Measurements from ENCODE around the gene ZFAND2A.
"Not testable (repeated sequence)": the region's sequence is repeated elsewhere in the genome, so short reads cannot be mapped to it uniquely, and the experiment has no call there.

Gene ZFAND2A

DNA sequence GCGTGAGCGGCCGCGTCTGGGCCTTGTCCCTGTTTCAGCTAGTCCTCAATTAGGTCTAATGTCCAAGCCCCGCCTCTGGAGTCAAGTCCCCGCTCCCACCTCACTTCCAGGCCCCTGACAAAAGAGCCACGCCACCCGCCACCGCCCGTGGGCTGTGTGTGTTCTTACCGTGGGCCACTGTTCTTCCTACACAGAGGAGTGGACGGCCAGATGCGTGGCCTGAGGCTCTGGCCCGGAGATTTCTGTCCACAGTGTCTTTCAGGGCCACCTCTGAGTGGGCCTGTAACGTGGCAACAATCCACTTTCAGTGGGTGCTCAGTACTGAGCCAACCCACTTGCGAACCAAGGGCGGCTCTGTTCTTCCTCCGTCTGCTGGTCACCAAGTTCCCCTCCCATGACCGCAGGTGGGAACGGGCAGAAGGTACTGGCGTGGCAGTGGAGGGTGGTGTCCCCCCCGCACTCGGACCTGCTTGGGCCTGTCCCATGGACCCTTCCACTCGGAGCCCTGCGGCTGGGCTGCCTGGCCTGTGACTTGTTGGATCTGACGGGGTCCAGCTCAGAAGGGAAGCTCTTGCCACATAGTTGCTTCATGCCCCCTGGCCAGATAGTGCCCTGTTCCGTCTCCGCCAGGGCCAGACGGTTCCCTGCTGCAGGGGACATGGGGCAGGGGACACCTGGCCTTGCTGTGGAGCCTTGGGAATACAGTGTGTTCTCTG, 15.0 kb upstream of the ZFAND2A start:
- DNase-seq, result no peak

- no peak for DNase-seq
Measured at GRCh38 chr7:1174002-1174401, 14.0 kb upstream of the ZFAND2A start.

- no peak for DNase-seq
Measured at GRCh38 chr7:1172666-1173523, 12.9 kb upstream of the ZFAND2A start.

DNA sequence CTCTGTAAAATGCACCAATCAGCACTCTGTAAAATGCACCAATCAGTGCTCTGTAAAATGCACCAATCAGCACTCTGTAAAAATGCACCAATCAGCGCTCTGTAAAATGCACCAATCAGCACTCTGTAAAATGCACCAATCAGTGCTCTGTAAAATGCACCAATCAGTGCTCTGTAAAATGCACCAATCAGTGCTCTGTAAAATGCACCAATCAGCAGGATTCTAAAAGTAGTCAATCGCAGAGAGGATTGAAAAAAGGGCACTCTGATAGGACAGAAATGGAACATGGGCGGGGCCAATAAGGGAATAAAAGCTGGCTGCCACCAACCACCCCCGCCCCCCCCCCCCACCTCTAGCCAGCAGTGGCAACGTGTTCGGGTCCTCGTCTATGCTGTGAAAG, 11.5 kb upstream of the ZFAND2A start:
- not testable (repeated sequence) for DNase-seq

- DNase-seq, result no peak
Measured at GRCh38 chr7:1170741-1171501, 10.9 kb upstream of the ZFAND2A start.

- peak; percentile 81 for DNase-seq
Measured at GRCh38 chr7:1169409-1170368, 9.7 kb upstream of the ZFAND2A start.

DNA sequence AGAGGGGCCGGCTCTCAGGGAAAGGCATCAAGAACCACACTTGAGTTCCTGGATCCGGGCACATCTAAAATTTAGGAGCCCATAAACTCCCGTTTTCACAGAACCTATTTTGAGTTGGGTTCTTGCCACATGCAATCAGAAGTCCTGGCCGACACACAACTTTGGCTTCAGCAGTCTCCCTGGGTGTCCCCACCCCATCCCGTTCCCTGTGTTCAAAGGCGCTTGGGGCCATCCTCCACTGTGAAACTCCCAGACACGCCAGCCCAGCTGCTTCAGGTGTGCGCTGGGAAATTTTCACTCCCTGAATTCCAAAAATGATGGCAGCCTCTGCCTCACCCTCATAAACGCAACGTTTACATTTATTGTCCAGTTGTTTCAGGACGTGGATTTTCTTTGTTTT, 8.4 kb upstream of the ZFAND2A start:
- DNase-seq, result no peak

DNA sequence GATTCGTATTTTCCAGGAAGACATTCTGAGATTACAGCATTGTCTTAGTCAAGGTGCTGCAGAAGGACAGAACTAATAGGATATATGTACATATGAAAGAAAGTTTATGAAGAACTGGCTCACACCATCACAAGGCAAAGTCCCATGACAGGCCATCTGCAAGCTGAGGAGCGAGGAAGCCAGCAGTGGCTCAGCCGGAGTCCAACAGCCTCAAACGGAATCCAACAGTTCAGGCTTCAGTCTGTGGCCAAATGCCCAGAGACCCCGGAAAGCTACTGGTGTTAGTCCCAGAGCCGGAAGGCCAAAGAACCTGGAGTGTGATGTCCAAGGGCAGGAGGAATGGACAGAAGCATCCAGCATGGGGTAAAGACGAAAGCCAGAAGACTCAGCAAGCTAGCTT, 4.4 kb upstream of the ZFAND2A start:
- DNase-seq, result no peak

GRCh38 chr7:1163121-1163520, 3.1 kb upstream of the ZFAND2A start:
- no peak for DNase-seq

DNA sequence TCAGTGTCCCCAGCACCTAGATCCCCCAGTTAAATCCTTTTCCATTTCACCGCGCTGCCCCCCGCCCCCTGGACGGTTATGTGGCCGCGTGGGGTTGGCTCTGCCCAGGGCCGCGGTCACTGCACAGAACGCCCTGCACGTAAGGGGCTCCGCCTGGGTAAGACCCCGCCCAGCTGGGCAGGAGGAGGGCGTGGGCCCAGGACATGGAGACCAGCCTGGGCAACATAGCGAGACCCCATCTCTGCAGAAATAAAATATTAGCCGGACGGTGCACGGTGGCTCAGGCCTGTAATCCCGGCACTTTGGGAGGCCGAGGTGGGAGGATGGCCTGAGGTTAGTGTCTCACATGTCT, 650 bp upstream of the ZFAND2A start:
- DNase-seq, result no peak

GRCh38 chr7:1159231-1159630, 765 bp downstream of the ZFAND2A start:
- not testable (repeated sequence) for DNase-seq

DNA sequence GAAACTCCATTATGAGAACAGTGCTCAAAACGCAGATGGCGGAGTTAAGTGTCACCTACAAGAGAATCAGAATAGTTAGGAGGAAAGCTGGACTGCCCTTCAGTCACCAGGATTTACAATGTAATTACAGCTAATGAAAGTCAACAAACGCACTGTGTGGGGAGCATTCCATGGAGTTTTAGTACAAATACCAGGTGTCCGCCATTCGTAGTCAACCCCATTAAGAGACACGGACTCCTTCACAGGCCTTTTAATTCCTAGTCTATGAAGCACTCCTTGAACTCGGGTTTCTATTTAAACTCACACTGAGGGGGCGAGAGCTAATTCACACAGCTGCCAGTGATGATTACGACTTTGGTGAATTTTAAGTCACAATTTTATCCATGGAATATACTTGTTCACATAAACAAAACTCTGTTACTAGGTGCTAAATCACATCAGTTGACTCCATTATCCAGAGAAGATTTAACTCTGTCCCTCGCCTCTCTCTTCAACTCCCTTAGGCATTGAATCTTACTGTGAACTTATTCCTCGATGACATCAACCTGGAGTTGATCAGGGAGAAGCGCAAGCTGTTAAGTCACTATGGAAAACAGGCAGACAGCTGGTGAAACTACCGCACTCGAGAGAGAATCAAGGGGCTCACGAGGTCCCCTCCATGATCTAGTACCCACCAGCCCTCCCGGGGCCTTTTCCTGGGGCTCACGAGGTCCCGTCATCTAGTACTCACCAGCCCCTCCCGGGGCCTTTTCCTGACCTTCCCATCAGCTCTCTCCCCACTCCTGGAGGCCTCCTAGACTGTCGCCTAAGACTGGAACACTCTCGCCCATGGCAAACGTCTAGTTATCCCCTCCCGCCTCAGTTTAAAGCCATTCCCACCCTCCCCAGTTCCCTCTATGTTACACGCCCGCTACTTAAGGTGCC, 1.5 kb downstream of the ZFAND2A start:
- DNase-seq, result no peak

- no peak for DNase-seq
Measured at GRCh38 chr7:1156782-1157535, 3.0 kb downstream of the ZFAND2A start.

- DNase-seq, result not testable (repeated sequence)
Measured at GRCh38 chr7:1155818-1156781, 3.9 kb downstream of the ZFAND2A start.

DNA sequence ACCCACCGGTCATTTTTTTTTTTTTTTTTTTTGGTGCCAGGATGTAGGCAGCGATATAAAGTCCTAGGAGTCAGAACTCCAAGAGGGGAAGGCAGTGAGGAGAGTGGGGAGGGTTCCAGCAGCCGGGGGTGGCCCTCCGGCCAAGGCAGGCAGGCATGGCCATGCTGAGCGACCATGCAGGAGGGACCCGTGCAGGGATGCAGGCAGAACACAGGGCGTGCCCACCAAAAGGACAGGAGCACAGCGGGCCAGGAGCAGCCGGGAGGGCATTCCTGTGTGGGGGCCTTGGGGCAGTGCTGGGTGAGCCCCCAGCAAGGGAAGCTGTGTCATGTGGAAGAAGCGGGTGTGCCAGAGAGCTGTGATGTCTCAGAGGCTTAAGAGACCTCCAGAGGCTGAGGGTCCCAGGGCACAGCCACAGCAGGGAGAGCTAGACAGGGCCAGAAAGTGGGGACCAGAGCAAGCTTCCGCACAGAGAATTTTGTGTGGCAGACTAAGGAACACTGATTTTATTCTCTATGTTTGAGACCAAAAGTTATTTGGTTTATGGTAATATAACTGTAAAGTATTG, 5.7 kb downstream of the ZFAND2A start:
- no peak for DNase-seq

DNA sequence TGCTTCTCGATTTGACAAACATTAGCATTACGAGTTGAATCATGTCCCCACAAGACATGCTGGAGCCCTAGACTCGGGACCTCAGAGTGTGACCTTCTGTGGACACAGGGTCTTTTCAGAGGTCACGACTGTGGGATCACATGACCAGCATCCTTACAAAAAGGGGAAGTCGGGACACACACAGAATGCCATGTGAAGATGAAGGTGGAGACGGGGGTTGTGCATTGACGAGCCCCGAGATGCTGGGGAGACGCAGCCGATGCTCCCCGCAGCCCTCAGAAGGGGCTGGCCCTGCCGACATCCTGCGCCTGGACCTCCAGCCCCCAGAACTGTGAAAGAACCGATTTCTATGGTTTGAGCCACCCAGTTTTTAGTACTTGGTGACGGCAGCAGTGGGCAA, 7.5 kb downstream of the ZFAND2A start:
- no peak for DNase-seq

DNA sequence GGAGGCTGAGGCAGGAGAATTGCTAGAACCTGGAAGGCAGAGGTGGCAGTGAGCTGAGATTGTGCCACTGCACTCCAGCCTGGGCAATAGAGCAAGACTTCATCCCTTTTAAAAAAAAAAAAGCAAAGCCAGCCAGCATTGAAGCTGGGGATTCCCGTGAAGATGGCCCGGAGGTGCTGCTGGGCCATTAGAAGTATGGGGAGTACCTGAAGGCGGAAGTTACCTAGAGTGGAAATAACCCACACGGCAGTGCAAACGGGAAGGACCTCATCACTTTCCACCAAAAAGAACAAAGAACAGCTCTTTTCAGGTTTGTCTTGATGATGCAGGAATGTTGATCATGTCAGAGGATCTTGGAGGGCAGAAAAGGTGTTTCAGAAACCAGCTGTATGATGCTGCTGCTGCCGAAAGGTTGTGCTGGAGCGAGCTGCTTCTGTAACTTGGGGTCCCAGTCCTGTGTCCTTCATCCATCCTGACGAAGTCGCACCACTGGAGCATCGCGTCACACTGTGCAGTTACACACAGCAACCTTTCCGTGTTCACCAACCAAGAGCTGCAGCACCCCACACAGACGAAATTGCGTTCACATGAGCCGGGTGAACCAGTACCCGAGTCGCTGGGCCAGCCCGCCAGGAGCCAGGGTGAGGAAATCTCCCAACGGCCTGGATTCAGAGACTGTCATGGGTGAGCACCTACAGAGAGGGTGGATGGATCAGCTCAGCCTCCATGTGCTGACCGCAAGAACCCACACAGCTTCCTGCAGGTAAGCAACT, 8.2 kb downstream of the ZFAND2A start:
- DNase-seq, result no peak

DNA sequence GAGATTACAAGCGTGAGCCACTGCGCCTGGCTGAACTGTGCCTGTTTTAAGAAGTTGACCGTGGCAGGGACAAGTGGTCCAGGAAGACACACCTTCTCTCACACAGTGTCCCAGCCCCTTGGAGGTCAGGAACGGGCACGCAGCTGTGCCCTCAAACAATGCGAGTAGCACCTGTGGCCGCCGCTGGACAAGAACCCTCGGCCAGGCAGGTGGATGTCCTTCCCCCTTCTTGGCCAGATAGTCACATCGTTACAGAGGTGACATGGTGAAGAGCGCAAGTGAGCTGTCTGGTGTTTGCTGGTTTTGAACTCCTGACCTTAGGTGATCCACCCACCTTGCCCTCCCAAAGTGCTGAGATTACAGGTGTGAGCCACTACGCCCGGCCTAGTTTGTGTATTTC, 8.8 kb downstream of the ZFAND2A start:
- DNase-seq, result no peak
